Common myeloid progenitor, CD34-positive (primary cell): ENCODE measurements around the gene HOXB3.

ENCODE experiments used
- CTCF ChIA-PET: fragments of 350-600 bp; sonication (Branson Sonifier 250); formaldehyde crosslinking; loops from one replicate; lab custom pipeline; 2021; ENCODE audit warnings: antibody characterized with exemption; lab: Charles Lee
- POLR2A ChIA-PET: fragments of 350-600 bp; sonication (Branson Sonifier 250); formaldehyde crosslinking; loops from one replicate; lab custom pipeline; 2021; ENCODE audit warnings: antibody characterized with exemption; lab: Charles Lee
- DNase-seq, 3 donors: peaks; one replicate each; pipeline versions ENCODE4 v3.0.0 to v3.0.0-alpha.2; 2013
- H3K27ac ChIP-seq, 2 experiments: 1 replicate in 1 of 2; 2 replicates in 1 of 2; pipeline ENCODE4 v1.7.0; 2013; ENCODE audit warnings: inconsistent platforms in 2 of 2, low read length in 2 of 2, mild to moderate bottlenecking in 2 of 2, low read depth in 1 of 2, moderate library complexity in 1 of 2; ENCODE audit not compliant: severe bottlenecking in 2 of 2, insufficient read depth in 1 of 2, poor library complexity in 1 of 2
- H3K27me3 ChIP-seq, 5 experiments: replicated peaks in 2 of 5; 1 replicate in 3 of 5; 2 replicates in 2 of 5; pipeline versions ENCODE4 v1.6.1 to v1.7.0; 2013; ENCODE audit warnings: low read length in 4 of 5, mild to moderate bottlenecking in 2 of 5, moderate library complexity in 2 of 5, inconsistent platforms in 1 of 5; ENCODE audit not compliant: insufficient read depth in 5 of 5, control insufficient read depth in 4 of 5
- H3K36me3 ChIP-seq, 4 experiments: 1 replicate in 2 of 4; 2 replicates in 2 of 4; pipeline versions ENCODE4 v1.6.1 to v1.7.0; 2013; ENCODE audit warnings: low read length in 3 of 4, control low read depth in 1 of 4, mild to moderate bottlenecking in 1 of 4; ENCODE audit not compliant: control insufficient read depth in 4 of 4, insufficient read depth in 4 of 4
- H3K4me1 ChIP-seq, 4 experiments: 1 replicate in 3 of 4; 2 replicates in 1 of 4; pipeline versions ENCODE4 v1.6.1 to v1.7.1; 2013; ENCODE audit warnings: low read length in 3 of 4, mild to moderate bottlenecking in 3 of 4, control low read depth in 1 of 4, inconsistent platforms in 1 of 4, moderate library complexity in 1 of 4; ENCODE audit not compliant: control insufficient read depth in 4 of 4, insufficient read depth in 4 of 4; ENCODE audit errors: control extremely low read depth in 1 of 4
- H3K4me3 ChIP-seq, 7 experiments: 1 replicate in 4 of 7; 2 replicates in 3 of 7; pipeline versions ENCODE4 v1.5.1 to v1.7.0; 2013; ENCODE audit warnings: mild to moderate bottlenecking in 7 of 7, low read length in 6 of 7, moderate library complexity in 6 of 7, inconsistent platforms in 2 of 7, low read depth in 2 of 7, control low read depth in 1 of 7; ENCODE audit not compliant: insufficient read depth in 4 of 7, control insufficient read depth in 1 of 7; ENCODE audit errors: extremely low read depth in 1 of 7
- H3K9me3 ChIP-seq, 5 experiments: 1 replicate in 4 of 5; 2 replicates in 1 of 5; pipeline versions ENCODE4 v1.6.1 to v1.7.1; 2013; ENCODE audit warnings: low read length in 4 of 5, mild to moderate bottlenecking in 2 of 5, inconsistent platforms in 1 of 5, low read depth in 1 of 5, moderate library complexity in 1 of 5; ENCODE audit not compliant: control insufficient read depth in 4 of 5, insufficient read depth in 2 of 5; ENCODE audit errors: control extremely low read depth in 1 of 5
- WGBS: methylation state at CpG from one replicate; pipeline ENCODE4 v1.1.5; 2013; ENCODE audit not compliant: insufficient coverage; 5-methylcytosine and 5-hydroxymethylcytosine counted together

HOXB3 gene

DNA sequence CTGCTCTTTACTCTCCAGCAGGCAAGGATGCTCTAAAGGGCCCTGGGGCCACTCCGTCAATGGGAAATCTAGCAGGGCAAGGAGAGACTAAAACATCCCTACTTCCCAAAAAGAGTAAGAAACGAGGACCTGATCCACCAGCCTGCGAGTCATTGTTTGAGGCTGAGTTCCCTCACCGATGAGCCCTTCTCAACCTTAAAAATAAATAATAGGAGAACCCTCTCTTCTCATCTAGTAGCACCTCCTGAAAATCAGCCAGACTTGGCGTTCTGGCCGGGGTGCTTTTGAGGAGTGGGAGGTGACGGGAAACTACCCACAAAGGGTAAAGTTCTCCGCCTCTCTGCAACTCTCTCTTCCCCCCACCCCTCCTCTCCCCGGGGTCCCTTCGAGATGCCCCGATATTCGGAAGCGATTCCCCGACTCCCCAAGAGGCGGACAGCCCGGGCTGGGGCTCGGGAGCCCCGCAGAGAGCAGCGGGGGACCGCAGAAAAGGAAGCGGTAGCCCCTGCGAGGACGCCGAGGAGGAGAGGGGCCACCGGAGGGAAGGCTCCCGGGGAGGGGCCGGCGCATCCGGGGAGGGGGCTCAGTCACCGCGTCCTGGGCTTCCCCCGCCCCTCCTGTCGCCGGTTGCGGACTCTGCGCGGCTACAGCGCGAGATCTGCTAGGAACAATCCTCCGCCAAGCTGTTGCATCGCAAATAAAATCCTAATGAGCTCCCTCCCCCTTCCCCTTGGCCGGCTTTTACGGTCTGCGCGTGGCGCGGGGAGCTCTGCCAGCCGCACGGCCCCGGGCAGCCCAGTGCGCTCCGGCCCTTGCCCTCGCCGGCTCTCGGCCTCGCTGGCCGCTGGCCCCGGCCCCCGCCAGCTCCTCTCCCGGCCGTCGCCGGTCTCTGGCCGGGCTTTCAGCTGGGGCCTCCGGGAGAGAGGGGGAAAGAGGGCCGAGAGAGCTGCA lies 34.8 kb upstream of the HOXB3 start:
- peak; percentile 50 to 76 (median 72) for DNase-seq
- WGBS = 3% methylated on average over 43 of the region's 66 CpGs
- peak overlapping the region; percentile 15 to 73 (median 57) for H3K4me3 ChIP-seq
- ChIA-PET CTCF (interaction anchor here (0.8 to 3.0 kb wide), 13 partner anchors 9 to 316 kb away, joined by 3 to 27 read pairs (median 4); partner anchors contain the start of gene HOXB8), POLR2A (interaction anchor here (0.7 kb wide), 1 partner anchor 364 kb away, joined by 3 read pairs; no protein-coding TSS in a partner anchor)
- H3K36me3 ChIP-seq = no peaks in the 10 kb centered on the region
- peak overlapping the region in 1 of 2 experiments; percentile 79 for H3K27ac ChIP-seq
- H3K9me3 ChIP-seq = no peaks in the 10 kb centered on the region
- H3K27me3 ChIP-seq = peaks cover 12 to 99% (median 62%) of the 10 kb centered on the region in 5 experiments
- peaks cover 0 to 28% (median 24%) of the 10 kb centered on the region in 4 experiments for H3K4me1 ChIP-seq

DNA sequence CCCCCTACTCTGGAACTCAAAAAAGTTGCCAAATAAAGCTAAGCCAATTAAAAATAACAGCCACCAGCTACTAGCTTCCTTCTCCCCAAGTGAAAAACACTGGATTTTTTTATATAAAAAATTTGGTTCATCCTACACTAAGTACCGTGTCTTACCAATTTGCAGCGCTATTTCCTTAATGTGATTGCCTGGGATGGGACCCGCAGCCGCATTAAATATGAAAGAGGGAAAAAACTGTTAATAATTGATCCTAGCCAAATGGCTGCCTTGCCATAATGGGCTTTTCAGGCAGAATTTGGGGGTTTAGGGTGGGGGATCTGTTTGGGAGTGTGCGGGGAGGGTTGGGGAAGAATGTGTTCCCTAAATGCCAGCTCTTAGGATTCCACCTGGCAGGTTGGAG lies 34.1 kb upstream of the HOXB3 start:
- H3K27me3 ChIP-seq = peaks cover 10 to 99% (median 58%) of the 10 kb centered on the region in 5 experiments
- H3K4me1 ChIP-seq = peaks cover 0 to 33% (median 28%) of the 10 kb centered on the region in 4 experiments
- POLR2A ChIA-PET = no interaction called here
- no peak for DNase-seq
- WGBS = 87% methylated on average over 4 of the region's 5 CpGs
- H3K36me3 ChIP-seq = no peaks in the 10 kb centered on the region
- no peak overlapping the region for H3K4me3 ChIP-seq
- H3K9me3 ChIP-seq = no peaks in the 10 kb centered on the region
- CTCF ChIA-PET = interaction anchor here (0.8 to 3.0 kb wide), 6 partner anchors 8 to 82 kb away, joined by 3 to 14 read pairs (median 6); partner anchors contain the start of gene HOXB8
- peak overlapping the region in 1 of 2 experiments; percentile 79 for H3K27ac ChIP-seq

DNA sequence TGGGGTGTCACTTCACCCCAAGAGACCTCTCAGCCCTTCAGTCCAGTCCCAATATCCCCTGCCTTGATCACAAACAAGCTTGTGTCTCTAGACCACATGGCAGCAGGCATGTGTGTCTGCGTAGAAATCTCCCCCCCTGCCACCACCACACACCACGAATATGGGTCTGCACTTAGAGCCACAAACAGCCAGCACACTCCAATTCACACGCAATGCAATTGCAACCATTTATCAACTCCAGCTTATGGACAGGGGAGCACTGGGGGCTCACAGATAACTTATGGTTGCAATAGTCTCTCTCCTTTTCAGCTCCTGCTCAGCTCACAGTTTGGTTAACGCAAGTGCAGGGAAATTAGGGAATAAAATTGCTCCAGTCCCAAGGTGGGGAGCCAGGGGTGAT lies 33.5 kb upstream of the HOXB3 start:
- Histone ChIP-seq H3K36me3 (no peaks in the 10 kb centered on the region), H3K9me3 (no peaks in the 10 kb centered on the region), H3K4me1 (peaks cover 0 to 38% (median 33%) of the 10 kb centered on the region in 4 experiments), H3K4me3 (no peak overlapping the region), H3K27me3 (peaks cover 5 to 98% (median 56%) of the 10 kb centered on the region in 5 experiments), H3K27ac (no peak overlapping the region)
- DNase-seq = peak in 2 of 3 donors; percentile 51 to 58
- 65% methylated on average over 4 of the region's 4 CpGs for WGBS
- ChIA-PET POLR2A (no interaction called here), CTCF (interaction anchor here (0.8 to 3.0 kb wide), 6 partner anchors 8 to 119 kb away, joined by 3 to 14 read pairs (median 3); partner anchors contain the start of gene HOXB8)

DNA sequence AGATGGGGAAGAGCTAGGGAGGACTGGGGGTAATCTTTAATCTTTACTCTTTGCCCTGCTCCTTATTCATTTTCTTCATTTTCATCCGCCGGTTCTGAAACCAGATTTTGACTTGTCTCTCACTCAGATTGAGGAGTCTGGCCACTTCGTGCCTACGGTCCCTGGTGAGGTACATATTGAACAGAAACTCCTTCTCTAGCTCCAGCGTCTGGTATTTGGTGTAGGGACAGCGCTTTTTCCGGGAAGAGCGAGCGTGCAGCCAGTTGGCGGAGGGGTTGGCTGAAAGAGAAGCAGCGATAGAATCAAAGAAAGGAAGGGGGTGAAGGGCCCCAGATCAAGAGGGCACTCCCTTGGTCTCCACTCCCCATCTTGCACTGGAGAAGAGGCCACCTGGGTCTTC lies 32.8 kb upstream of the HOXB3 start:
- no peaks in the 10 kb centered on the region for H3K9me3 ChIP-seq
- no peak overlapping the region for H3K27ac ChIP-seq
- ChIA-PET POLR2A (no interaction called here), CTCF (interaction anchor here (0.8 to 3.0 kb wide), 5 partner anchors 8 to 596 kb away, joined by 3 to 14 read pairs (median 11); partner anchors contain the start of gene HOXB8)
- no peak for DNase-seq
- H3K4me1 ChIP-seq = peaks cover 0 to 45% (median 37%) of the 10 kb centered on the region in 4 experiments
- no peak overlapping the region for H3K4me3 ChIP-seq
- WGBS = 88% methylated on average over 1 of the region's 11 CpGs
- peaks cover 3 to 98% (median 57%) of the 10 kb centered on the region in 5 experiments for H3K27me3 ChIP-seq
- H3K36me3 ChIP-seq = no peaks in the 10 kb centered on the region

DNA sequence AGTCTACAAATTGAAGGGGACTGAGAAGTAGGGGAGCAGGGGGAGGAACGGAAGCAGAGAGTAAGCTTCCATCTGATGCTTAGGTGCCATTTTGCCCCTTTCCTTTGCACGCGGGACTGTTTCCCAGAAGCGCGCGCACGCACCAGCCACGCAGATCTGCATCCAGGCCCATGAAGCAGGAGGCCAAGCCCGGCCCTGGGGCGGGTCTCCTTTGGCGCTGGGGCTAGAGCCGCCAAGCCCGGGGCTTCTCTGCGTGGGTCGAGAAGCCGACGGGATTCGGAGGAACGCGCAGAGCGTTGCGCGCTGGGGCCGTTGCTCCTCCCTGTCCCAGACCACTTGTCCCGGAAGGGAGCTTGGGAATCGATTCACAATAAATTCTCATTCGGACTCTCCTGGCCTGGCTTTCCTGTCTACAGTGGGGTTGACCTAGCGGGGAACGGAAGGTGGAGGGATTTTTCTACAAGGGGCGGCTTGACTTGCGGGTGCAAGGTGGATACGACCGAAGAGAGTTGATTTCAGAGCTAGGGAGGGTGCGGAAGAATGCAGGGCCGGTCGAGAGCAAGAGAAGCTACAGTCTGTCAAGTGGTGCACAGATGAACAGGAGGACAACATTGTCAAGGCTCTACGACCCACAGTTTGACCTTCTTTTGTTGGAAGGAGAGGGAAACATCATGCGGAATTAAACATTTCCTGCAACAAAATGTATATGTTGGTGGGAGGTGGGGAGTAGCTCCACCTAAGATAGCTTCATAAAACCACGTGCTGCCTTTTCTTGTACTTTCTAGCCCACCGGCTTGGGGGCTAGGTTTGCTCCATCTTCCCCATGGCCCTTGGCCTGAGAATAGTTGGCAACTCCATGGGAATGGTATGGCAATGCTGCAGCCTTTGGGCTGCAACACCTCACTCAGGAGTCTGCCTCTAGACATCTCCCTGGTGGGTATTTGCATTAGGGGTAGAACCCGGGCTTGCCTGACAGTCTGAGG lies 31.7 kb upstream of the HOXB3 start:
- H3K27ac ChIP-seq = no peak overlapping the region
- no peak overlapping the region for H3K4me3 ChIP-seq
- H3K36me3 ChIP-seq = no peaks in the 10 kb centered on the region
- no peak for DNase-seq
- H3K4me1 ChIP-seq = peaks cover 0 to 44% (median 39%) of the 10 kb centered on the region in 4 experiments
- 84% methylated on average over 28 of the region's 41 CpGs for WGBS
- CTCF ChIA-PET = interaction anchor here (0.8 to 3.0 kb wide), 3 partner anchors 10 to 595 kb away, joined by 3 to 14 read pairs (median 12); no protein-coding TSS in a partner anchor
- POLR2A ChIA-PET = no interaction called here
- H3K9me3 ChIP-seq = no peaks in the 10 kb centered on the region
- peaks cover 14 to 98% (median 58%) of the 10 kb centered on the region in 5 experiments for H3K27me3 ChIP-seq

DNA sequence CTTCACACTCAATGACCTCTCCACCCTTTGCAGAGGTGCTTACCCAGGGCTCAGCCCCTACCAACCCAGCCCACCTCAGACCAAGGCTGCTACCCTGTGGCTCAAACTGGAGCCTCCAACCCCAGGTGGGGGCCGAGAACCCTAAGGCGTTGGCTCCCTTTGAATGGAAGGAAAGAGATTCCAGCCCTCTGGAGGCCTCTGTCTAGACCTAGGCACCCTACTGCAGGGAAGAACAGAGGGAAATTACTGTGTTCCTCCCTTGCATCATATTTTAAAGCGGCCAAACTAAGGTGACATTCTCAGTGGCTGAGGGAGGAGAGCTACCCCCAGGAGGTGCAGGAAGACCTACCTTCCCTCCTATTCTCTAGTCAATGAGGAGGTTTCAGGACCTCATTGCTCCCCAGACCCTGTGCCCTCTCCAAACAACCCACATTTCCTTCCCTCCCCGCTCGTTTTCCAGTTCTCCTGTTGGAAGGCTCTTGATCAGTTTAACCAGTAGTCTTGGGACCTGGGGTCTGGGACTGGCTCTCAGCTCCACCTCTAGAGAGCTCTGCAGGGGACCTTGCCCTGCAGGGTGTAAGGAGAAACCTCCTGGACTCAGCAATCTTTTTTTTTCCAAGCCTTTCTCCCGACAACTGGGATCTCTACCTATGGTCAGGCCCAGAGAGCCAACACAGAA lies 30.6 kb upstream of the HOXB3 start:
- H3K36me3 ChIP-seq = no peaks in the 10 kb centered on the region
- ChIA-PET CTCF (interaction anchor here (1.7 to 2.9 kb wide), 2 partner anchors 12 to 22 kb away, joined by 3 to 12 read pairs; no protein-coding TSS in a partner anchor), POLR2A (no interaction called here)
- H3K4me3 ChIP-seq = no peak overlapping the region
- 93% methylated on average over 4 of the region's 6 CpGs for WGBS
- H3K27ac ChIP-seq = no peak overlapping the region
- H3K27me3 ChIP-seq = peaks cover 14 to 100% (median 62%) of the 10 kb centered on the region in 5 experiments
- no peaks in the 10 kb centered on the region for H3K9me3 ChIP-seq
- no peak for DNase-seq
- peaks cover 0 to 33% (median 29%) of the 10 kb centered on the region in 4 experiments for H3K4me1 ChIP-seq
